ENCODE results near the gene POGLUT2.
"Not testable (repeated sequence)": the region's sequence is repeated elsewhere in the genome, so short reads cannot be mapped to it uniquely, and the experiment has no call there.

POGLUT2 gene

DNA sequence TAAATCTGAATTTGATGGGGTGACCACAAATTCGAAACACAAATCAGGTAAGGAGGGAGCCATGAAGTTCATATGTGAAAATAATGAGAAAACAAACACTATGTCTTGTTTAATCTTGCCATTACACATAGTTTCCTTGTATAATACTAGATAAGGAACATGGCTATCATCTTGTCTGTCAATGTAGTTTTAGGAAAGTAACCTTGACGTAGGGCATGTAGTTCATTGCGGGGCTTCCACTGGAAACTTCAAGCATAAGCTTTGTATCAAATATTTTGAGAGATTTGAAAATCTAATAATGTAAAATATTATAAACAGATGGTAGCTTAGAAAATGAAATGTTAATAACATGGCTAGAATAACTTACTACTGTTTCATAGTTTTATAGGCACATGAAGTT, 8.9 kb upstream of the POGLUT2 start:
- H3K9me3 ChIP-seq (ENCODE audit: control insufficient read depth, low read length), result no peaks in the 10 kb centered on the region
- no peak overlapping the region for H3K27ac ChIP-seq (ENCODE audit: insufficient read depth, low read depth, low read length, poor library complexity, severe bottlenecking)
- WGBS, 2 experiments, result 79 to 92% methylated on average over 3 of the region's 3 CpGs
- no peaks in the 10 kb centered on the region for H3K27me3 ChIP-seq (ENCODE audit: control insufficient read depth, insufficient read depth, low read length, poor library complexity, severe bottlenecking)
- H3K4me3 ChIP-seq (ENCODE audit: insufficient read depth, low read depth, low read length), result no peak overlapping the region
- no peaks in the 10 kb centered on the region for H3K4me1 ChIP-seq (ENCODE audit: control insufficient read depth, insufficient read depth, low read length)
- H3K36me3 ChIP-seq (ENCODE audit: control insufficient read depth, insufficient read depth, low read length), result no peaks in the 10 kb centered on the region

DNA sequence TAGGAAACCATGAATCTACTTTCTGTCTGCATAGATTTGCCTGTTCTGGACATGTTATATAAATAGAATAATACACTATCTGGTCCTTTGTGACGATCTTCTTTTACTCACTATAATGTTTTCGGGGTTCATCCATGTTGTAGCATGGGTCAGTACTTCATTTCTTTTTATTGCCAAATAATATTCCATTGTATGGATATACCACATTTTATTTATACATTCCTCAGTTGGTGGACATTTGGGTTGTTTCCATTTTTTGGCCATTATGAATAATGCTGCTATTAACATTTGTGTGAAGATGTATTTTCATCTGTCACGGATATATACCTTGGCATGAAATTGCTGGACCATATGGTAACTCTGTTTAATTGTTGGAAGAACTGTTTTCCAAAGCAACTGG, 6.9 kb upstream of the POGLUT2 start:
- H3K4me1 ChIP-seq (ENCODE audit: control insufficient read depth, insufficient read depth, low read length), result no peaks in the 10 kb centered on the region
- H3K27me3 ChIP-seq (ENCODE audit: control insufficient read depth, insufficient read depth, low read length, poor library complexity, severe bottlenecking), result peaks cover 5% of the 10 kb centered on the region
- H3K4me3 ChIP-seq (ENCODE audit: insufficient read depth, low read depth, low read length), result no peak overlapping the region
- no peaks in the 10 kb centered on the region for H3K9me3 ChIP-seq (ENCODE audit: control insufficient read depth, low read length)
- no peak overlapping the region for H3K27ac ChIP-seq (ENCODE audit: insufficient read depth, low read depth, low read length, poor library complexity, severe bottlenecking)
- no peaks in the 10 kb centered on the region for H3K36me3 ChIP-seq (ENCODE audit: control insufficient read depth, insufficient read depth, low read length)
- WGBS, 2 experiments, result 97 to 100% methylated on average over 1 to 3 of the region's 3 CpGs

DNA sequence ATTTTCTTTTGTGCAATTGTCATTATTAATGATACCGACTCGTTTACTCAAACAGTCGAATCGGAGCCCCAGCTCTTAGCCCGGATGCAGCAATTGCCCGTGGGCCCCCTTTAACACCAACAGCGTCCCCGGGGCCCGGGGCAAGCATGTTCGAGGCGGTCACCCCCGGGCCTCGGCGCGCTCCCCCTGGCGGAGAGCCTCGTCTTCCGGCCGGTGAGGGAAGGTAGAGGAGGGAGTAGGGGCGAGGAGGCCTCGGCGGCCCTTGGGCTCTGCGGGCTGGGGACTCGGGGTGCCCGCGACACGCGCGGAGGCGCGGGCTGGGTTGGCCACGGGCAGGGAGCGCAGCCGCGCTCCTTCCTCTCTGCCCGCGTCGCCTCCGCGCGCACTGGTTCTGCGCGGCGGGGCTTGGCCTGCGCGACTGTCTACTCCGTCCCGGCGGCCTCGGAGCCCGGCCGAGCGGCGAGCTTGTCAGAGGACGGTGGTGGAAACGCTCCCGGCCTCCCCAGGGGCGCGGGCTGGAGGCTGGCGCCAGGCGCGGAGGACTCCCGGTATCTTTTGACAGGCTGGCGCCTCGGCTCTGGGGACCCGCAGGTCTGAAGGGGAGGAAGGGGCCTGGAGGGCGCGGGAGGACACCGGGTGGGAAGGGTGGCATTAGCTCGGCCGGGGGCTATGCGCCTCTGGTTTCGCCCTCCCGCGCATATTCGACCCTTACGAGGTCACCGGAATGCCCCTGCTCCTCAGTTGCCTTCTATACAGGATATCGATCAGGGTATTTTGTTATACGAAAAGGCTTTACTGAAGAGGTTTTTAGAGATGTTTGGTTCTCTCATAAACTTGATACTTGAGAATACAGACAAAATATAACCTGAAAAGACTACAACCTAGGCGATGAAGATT, 1.6 kb upstream of the POGLUT2 start:
- Histone ChIP-seq H3K4me3 (ENCODE audit: insufficient read depth, low read depth, low read length) (peak overlapping the region; percentile 72), H3K9me3 (ENCODE audit: control insufficient read depth, low read length) (no peaks in the 10 kb centered on the region), H3K27ac (ENCODE audit: insufficient read depth, low read depth, low read length, poor library complexity, severe bottlenecking) (no peak overlapping the region), H3K27me3 (ENCODE audit: control insufficient read depth, insufficient read depth, low read length, poor library complexity, severe bottlenecking) (peaks cover 37% of the 10 kb centered on the region), H3K36me3 (ENCODE audit: control insufficient read depth, insufficient read depth, low read length) (no peaks in the 10 kb centered on the region), H3K4me1 (ENCODE audit: control insufficient read depth, insufficient read depth, low read length) (no peaks in the 10 kb centered on the region)
- WGBS, 2 experiments, result 3 to 4% methylated on average over 80 to 81 of the region's 81 CpGs

DNA sequence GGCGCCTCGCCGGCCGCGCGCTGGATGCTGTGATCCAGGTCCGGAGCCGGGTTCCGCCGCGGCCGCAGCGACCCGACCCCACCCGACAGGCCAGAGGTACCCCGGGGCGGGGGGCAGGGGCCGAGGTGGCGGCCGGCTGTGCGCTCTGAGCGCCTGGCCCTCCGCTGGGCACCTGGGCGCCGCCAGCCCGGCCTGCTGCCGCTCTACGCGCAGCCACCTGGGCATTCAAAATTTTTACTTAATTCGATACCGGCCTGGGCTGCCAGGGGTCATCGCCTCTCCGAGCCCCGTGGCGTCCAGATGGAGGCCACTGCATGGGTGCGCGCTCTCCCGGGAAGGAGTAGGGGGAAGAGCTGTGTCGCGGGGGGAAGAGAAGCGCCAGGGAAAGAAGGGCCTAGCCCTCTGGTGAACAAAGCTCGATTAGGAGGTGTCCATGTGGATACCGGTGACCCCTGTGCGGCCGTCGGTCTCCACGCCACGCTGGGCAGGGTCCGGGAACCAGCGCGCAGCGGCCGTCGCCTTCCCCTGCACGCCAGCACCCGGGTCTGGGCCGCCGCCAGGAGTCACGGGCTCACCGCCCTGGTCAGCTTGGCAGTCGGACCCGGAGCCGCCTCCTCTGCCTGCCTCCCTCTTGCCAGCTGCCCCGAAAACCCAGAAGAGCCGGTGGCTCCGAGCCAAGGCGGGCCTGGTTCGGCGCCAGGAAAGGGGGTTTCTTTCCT, 809 bp upstream of the POGLUT2 start:
- H3K4me1 ChIP-seq (ENCODE audit: control insufficient read depth, insufficient read depth, low read length), result no peaks in the 10 kb centered on the region
- no peak overlapping the region for H3K27ac ChIP-seq (ENCODE audit: insufficient read depth, low read depth, low read length, poor library complexity, severe bottlenecking)
- H3K27me3 ChIP-seq (ENCODE audit: control insufficient read depth, insufficient read depth, low read length, poor library complexity, severe bottlenecking), result peaks cover 37% of the 10 kb centered on the region
- H3K9me3 ChIP-seq (ENCODE audit: control insufficient read depth, low read length), result no peaks in the 10 kb centered on the region
- H3K36me3 ChIP-seq (ENCODE audit: control insufficient read depth, insufficient read depth, low read length), result no peaks in the 10 kb centered on the region
- WGBS, 2 experiments, result 1 to 2% methylated on average over 69 of the region's 69 CpGs
- peak overlapping the region; percentile 72 for H3K4me3 ChIP-seq (ENCODE audit: insufficient read depth, low read depth, low read length)

DNA sequence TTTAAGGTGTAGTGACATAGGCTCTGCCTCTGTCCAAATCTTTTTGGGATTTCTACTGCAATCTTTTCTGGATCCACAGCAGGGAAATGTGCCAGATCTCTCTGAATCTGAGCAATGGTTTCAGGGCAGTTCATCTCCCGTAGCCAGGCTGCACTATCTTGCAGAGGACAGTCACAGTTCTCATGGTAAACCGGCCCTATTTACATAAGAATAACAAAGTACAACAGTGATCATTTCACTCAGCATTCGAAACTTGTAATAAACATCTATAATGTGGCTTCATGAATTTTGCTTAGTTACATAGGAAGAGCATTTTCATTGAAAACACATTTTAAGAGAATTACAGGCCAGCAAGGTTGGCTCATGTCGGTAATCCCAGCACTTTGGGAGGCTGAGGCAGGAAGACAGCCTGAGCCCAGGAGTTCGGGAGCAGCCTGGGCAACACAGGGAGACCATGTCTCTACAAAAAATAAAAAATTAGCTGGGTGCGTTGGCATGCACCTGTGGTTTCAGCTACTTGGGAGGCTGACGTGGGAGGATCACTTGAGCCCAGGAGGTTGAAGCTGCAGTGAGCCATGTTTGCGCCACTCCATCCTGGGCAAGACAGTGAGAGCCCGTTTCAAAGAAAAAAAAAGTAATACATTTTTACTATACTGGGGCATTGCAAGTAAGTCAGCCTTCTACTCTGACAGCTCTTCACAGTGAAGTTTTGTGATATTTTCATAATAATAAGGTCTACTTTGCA, 5.0 kb downstream of the POGLUT2 start:
- no peaks in the 10 kb centered on the region for H3K9me3 ChIP-seq (ENCODE audit: control insufficient read depth, low read length)
- no peak overlapping the region for H3K4me3 ChIP-seq (ENCODE audit: insufficient read depth, low read depth, low read length)
- no peak overlapping the region for H3K27ac ChIP-seq (ENCODE audit: insufficient read depth, low read depth, low read length, poor library complexity, severe bottlenecking)
- 64 to 65% methylated on average over 8 to 9 of the region's 9 CpGs for WGBS, 2 experiments
- H3K4me1 ChIP-seq (ENCODE audit: control insufficient read depth, insufficient read depth, low read length), result no peaks in the 10 kb centered on the region
- peaks cover 14% of the 10 kb centered on the region for H3K27me3 ChIP-seq (ENCODE audit: control insufficient read depth, insufficient read depth, low read length, poor library complexity, severe bottlenecking)
- no peaks in the 10 kb centered on the region for H3K36me3 ChIP-seq (ENCODE audit: control insufficient read depth, insufficient read depth, low read length)

DNA sequence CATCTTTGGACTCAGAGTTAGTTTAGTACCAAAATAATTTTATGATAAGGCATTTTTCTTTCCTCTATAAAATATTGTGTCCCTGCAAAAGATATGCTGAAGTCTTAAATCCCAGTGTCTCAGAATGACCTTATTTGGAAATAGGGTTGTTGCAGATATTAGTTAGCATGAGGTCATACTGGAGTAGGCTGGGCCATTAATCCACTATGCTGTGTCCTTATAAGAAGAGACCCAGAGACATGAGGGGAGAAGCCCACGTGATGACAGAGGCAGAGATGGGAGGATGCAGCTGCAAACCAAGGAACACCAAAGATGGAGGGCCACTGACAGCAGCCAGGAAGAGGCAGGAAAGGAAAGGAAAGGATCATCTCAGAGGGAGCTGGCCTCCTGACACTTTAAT, 6.4 kb downstream of the POGLUT2 start:
- Histone ChIP-seq H3K27ac (ENCODE audit: insufficient read depth, low read depth, low read length, poor library complexity, severe bottlenecking) (no peak overlapping the region), H3K4me3 (ENCODE audit: insufficient read depth, low read depth, low read length) (no peak overlapping the region), H3K36me3 (ENCODE audit: control insufficient read depth, insufficient read depth, low read length) (no peaks in the 10 kb centered on the region), H3K4me1 (ENCODE audit: control insufficient read depth, insufficient read depth, low read length) (no peaks in the 10 kb centered on the region), H3K27me3 (ENCODE audit: control insufficient read depth, insufficient read depth, low read length, poor library complexity, severe bottlenecking) (no peaks in the 10 kb centered on the region), H3K9me3 (ENCODE audit: control insufficient read depth, low read length) (no peaks in the 10 kb centered on the region)
- WGBS, 2 experiments, result 85 to 90% methylated on average over 1 of the region's 1 CpG

DNA sequence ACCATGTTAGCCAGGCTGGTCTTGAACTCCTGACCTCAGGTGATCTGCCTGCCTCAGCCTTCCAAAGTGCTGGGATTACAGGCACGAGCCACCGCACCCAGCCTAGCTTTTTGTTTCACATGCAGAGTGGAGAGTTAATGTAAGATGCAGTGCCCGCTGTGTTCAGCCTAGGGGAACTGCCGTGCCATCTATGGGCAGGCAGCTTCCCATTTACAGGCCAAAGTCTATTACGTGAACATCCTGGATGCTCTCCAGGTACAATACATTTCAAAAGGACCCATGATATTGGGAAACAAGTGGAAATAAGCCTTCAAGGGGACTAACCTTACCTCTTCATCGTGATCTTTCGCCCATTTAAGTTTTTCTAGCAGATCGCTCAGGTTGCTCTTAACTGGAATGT, 10.1 kb downstream of the POGLUT2 start:
- Histone ChIP-seq H3K27me3 (ENCODE audit: control insufficient read depth, insufficient read depth, low read length, poor library complexity, severe bottlenecking) (no peaks in the 10 kb centered on the region), H3K27ac (ENCODE audit: insufficient read depth, low read depth, low read length, poor library complexity, severe bottlenecking) (no peak overlapping the region), H3K9me3 (ENCODE audit: control insufficient read depth, low read length) (no peaks in the 10 kb centered on the region), H3K4me3 (ENCODE audit: insufficient read depth, low read depth, low read length) (no peak overlapping the region), H3K36me3 (ENCODE audit: control insufficient read depth, insufficient read depth, low read length) (no peaks in the 10 kb centered on the region), H3K4me1 (ENCODE audit: control insufficient read depth, insufficient read depth, low read length) (no peaks in the 10 kb centered on the region)
- 94 to 95% methylated on average over 8 of the region's 8 CpGs for WGBS, 2 experiments

DNA sequence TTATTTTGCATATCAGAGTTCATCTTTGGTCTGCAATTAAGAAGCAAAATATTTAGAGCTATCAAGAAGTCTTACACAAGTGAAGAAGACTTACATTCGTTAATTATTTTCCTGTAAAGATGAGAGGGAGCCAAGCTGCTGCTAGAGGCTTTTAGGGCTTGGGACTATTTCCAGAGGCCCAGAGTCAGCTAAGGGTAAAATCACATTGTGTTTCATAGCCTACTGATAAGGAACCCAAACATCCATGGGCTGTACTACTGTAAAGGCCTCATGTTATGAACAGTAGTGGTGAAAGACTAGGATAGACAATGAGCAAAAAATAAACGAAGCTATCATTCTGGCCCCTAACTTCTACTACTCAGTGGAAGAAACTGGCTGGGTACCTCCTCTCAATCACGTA, 14.3 kb downstream of the POGLUT2 start:
- Histone ChIP-seq H3K4me3 (ENCODE audit: insufficient read depth, low read depth, low read length) (no peak overlapping the region), H3K27ac (ENCODE audit: insufficient read depth, low read depth, low read length, poor library complexity, severe bottlenecking) (no peak overlapping the region), H3K4me1 (ENCODE audit: control insufficient read depth, insufficient read depth, low read length) (no peaks in the 10 kb centered on the region), H3K27me3 (ENCODE audit: control insufficient read depth, insufficient read depth, low read length, poor library complexity, severe bottlenecking) (no peaks in the 10 kb centered on the region), H3K36me3 (ENCODE audit: control insufficient read depth, insufficient read depth, low read length) (peaks cover 8% of the 10 kb centered on the region), H3K9me3 (ENCODE audit: control insufficient read depth, low read length) (no peaks in the 10 kb centered on the region)
- WGBS, 2 experiments, result 94 to 97% methylated on average over 3 of the region's 3 CpGs

DNA sequence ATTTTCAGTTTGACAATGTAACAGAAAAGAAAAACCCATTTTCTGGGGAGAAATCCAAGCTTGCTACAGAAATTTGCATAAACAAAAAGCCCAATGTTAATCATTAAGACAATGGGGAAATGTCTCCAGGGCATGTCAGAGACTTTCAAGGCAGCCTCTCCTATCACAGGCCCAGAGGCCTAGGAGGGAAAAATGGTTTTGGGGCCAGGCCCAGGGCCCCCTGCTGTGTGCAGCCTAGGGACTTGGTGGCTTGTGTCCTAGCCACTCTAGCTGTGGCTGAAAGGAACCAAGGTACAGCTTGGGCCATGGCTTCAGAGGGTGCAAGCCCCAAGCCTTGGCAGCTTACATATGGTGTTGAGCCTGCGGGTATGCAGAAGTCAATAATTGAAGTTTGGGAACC, 17.2 kb downstream of the POGLUT2 start:
- no peak overlapping the region for H3K27ac ChIP-seq (ENCODE audit: insufficient read depth, low read depth, low read length, poor library complexity, severe bottlenecking)
- no peaks in the 10 kb centered on the region for H3K27me3 ChIP-seq (ENCODE audit: control insufficient read depth, insufficient read depth, low read length, poor library complexity, severe bottlenecking)
- H3K9me3 ChIP-seq (ENCODE audit: control insufficient read depth, low read length), result no peaks in the 10 kb centered on the region
- H3K4me3 ChIP-seq (ENCODE audit: insufficient read depth, low read depth, low read length), result no peak overlapping the region
- no peaks in the 10 kb centered on the region for H3K4me1 ChIP-seq (ENCODE audit: control insufficient read depth, insufficient read depth, low read length)
- peaks cover 8% of the 10 kb centered on the region for H3K36me3 ChIP-seq (ENCODE audit: control insufficient read depth, insufficient read depth, low read length)
- 90 to 100% methylated on average over 1 of the region's 1 CpG for WGBS, 2 experiments

DNA sequence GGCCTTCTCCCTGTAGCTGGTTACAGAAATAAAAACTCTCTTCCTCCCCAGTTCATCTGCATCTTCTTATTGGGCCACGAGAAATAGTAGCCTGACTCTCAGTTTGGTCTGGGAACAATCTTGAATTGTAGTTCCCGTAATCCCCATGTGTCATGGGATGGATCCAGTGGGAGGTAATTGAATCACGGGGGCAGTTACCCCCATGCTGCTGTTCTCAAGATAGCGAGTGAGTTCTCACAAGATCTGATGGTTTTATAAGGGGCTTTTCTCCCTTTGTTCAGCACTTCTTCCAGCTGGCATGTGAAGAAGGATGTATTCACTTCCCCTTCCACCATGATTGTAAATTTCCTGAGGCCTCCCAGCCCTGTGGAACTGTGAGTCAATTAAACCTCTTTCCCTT, 18.1 kb downstream of the POGLUT2 start:
- not testable (repeated sequence) for H3K9me3 ChIP-seq (ENCODE audit: control insufficient read depth, low read length); H3K36me3 ChIP-seq (ENCODE audit: control insufficient read depth, insufficient read depth, low read length); H3K27ac ChIP-seq (ENCODE audit: insufficient read depth, low read depth, low read length, poor library complexity, severe bottlenecking); H3K4me3 ChIP-seq (ENCODE audit: insufficient read depth, low read depth, low read length); H3K4me1 ChIP-seq (ENCODE audit: control insufficient read depth, insufficient read depth, low read length); H3K27me3 ChIP-seq (ENCODE audit: control insufficient read depth, insufficient read depth, low read length, poor library complexity, severe bottlenecking)
- WGBS, 2 experiments, result 87 to 91% methylated on average over 4 of the region's 4 CpGs
